WTC11 (cell line): ENCODE results near the gene SEL1L3. TPM values are rescaled to one million over a fixed set of nuclear protein-coding genes. Genes with fewer than 3 reads are reported as not detected.

Experiments
- ATAC-seq: fragments of 200-7000 bp; cut with Tn5 transposase; 2 replicates; pipeline ENCODE4 v1.10.0; 2021; ENCODE audit warnings: mild to moderate bottlenecking, moderate library complexity
- CTCF ChIA-PET: fragments of 300-600 bp; sonication (Branson Sonifier 250); formaldehyde crosslinking; loops from one replicate; lab custom pipeline; 2021; ENCODE audit warnings: antibody characterized with exemption; lab: Charles Lee
- POLR2A ChIA-PET: fragments of 350-600 bp; sonication (Branson Sonifier 250); formaldehyde crosslinking; loops from one replicate; lab custom pipeline; 2021; ENCODE audit warnings: antibody characterized with exemption; lab: Charles Lee
- DNase-seq: peaks from one replicate; pipeline ENCODE4 v3.0.0; 2021; ENCODE audit warnings: low spot score
- H3K27ac Mint-ChIP-seq: 2 replicates; pipeline ENCODE4 v1.8.0; 2021; ENCODE audit warnings: mixed read lengths
- H3K27me3 Mint-ChIP-seq: 2 replicates; pipeline ENCODE4 v1.8.0; 2021; ENCODE audit warnings: low read depth, mild to moderate bottlenecking, moderate library complexity, mixed read lengths
- H3K36me3 Mint-ChIP-seq: 2 replicates; pipeline ENCODE4 v1.8.0; 2021; ENCODE audit warnings: mixed read lengths
- H3K4me1 Mint-ChIP-seq: 2 replicates; pipeline ENCODE4 v1.8.0; 2022; ENCODE audit warnings: mixed read lengths
- H3K4me3 Mint-ChIP-seq: 2 replicates; pipeline ENCODE4 v1.8.0; 2021; ENCODE audit warnings: mild to moderate bottlenecking, moderate library complexity, mixed read lengths
- H3K9me3 Mint-ChIP-seq: 2 replicates; pipeline ENCODE4 v1.8.0; 2021; ENCODE audit warnings: mixed read lengths
- ATF2 ChIP-seq: sonication (generic); formaldehyde crosslinking; IDR thresholded peaks from 2 replicates; pipeline ENCODE4 v1.8.1; 2022; ENCODE audit warnings: low read depth, missing genetic modification reagents, borderline replicate concordance
- CBFB ChIP-seq: sonication (generic); formaldehyde crosslinking; IDR thresholded peaks from 2 replicates; pipeline ENCODE4 v1.8.1; 2022; ENCODE audit warnings: mild to moderate bottlenecking, low read depth, missing genetic modification reagents
- E2F5 ChIP-seq: sonication (generic); formaldehyde crosslinking; IDR thresholded peaks from 2 replicates; pipeline ENCODE4 v1.8.1; 2022; ENCODE audit warnings: mild to moderate bottlenecking, moderate library complexity, missing genetic modification reagents
- EMX1 ChIP-seq: fragments of 250-450 bp; sonication (Bioruptor Pico); IDR thresholded peaks from 2 replicates; pipeline ENCODE4 v1.8.0; 2021; ENCODE audit warnings: mild to moderate bottlenecking
- FOXP4 ChIP-seq: sonication (generic); formaldehyde crosslinking; IDR thresholded peaks from 2 replicates; pipeline ENCODE4 v1.8.0; 2022; ENCODE audit warnings: mild to moderate bottlenecking, missing genetic modification reagents
- JUN ChIP-seq: sonication (generic); formaldehyde crosslinking; IDR thresholded peaks from 2 replicates; pipeline ENCODE4 v1.8.0; 2023; ENCODE audit warnings: mild to moderate bottlenecking, missing genetic modification reagents
- NFATC4 ChIP-seq: fragments of 250-450 bp; sonication (Bioruptor Pico); IDR thresholded peaks from 2 replicates; pipeline ENCODE4 v1.9.0; 2021; ENCODE audit warnings: mild to moderate bottlenecking
- NR2C2 ChIP-seq: sonication (generic); formaldehyde crosslinking; IDR thresholded peaks from 2 replicates; pipeline ENCODE4 v1.8.0; 2022; ENCODE audit warnings: mild to moderate bottlenecking, missing genetic modification reagents
- PRDM15 ChIP-seq: sonication (generic); formaldehyde crosslinking; IDR thresholded peaks from 2 replicates; pipeline ENCODE4 v1.8.0; 2022; ENCODE audit warnings: missing genetic modification reagents
- PREB ChIP-seq: sonication (generic); formaldehyde crosslinking; IDR thresholded peaks from 2 replicates; pipeline ENCODE4 v1.8.1; 2022; ENCODE audit warnings: mild to moderate bottlenecking, missing genetic modification reagents, moderate library complexity, borderline replicate concordance
- PRRX2 ChIP-seq: fragments of 250-450 bp; sonication (Bioruptor Pico); IDR thresholded peaks from 2 replicates; pipeline ENCODE4 v1.8.0; 2021; ENCODE audit warnings: mild to moderate bottlenecking
- SOX15 ChIP-seq: fragments of 250-450 bp; sonication (Bioruptor Pico); IDR thresholded peaks from 2 replicates; pipeline ENCODE4 v1.9.0; 2021; ENCODE audit warnings: mild to moderate bottlenecking
- USF1 ChIP-seq: sonication (generic); formaldehyde crosslinking; IDR thresholded peaks from 2 replicates; pipeline ENCODE4 v1.8.0; 2022; ENCODE audit warnings: mild to moderate bottlenecking, missing genetic modification reagents
- ZBTB21 ChIP-seq: sonication (generic); formaldehyde crosslinking; IDR thresholded peaks from 2 replicates; pipeline ENCODE4 v1.8.1; 2023; ENCODE audit warnings: mild to moderate bottlenecking, missing genetic modification reagents, borderline replicate concordance
- ZNF219 ChIP-seq: sonication (generic); formaldehyde crosslinking; IDR thresholded peaks from 2 replicates; pipeline ENCODE4 v1.8.0; 2023; ENCODE audit warnings: missing genetic modification reagents, mild to moderate bottlenecking, borderline replicate concordance
- ZNF396 ChIP-seq: fragments of 250-450 bp; sonication (Bioruptor Pico); IDR thresholded peaks from 2 replicates; pipeline ENCODE4 v1.8.0; 2021; ENCODE audit warnings: mild to moderate bottlenecking, moderate library complexity, borderline replicate concordance
- ZNF423 ChIP-seq: fragments of 250-450 bp; sonication (Bioruptor Pico); IDR thresholded peaks from 2 replicates; pipeline ENCODE4 v2.1.2; 2022; ENCODE audit warnings: mild to moderate bottlenecking, moderate library complexity
- ZNF425 ChIP-seq: fragments of 250-450 bp; sonication (Bioruptor Pico); conservative IDR thresholded peaks from 2 replicates; pipeline ENCODE4 v1.9.0; 2021; ENCODE audit warnings: mild to moderate bottlenecking
- ZNF532 ChIP-seq: fragments of 250-450 bp; sonication (Bioruptor Pico); IDR thresholded peaks from 2 replicates; pipeline ENCODE4 v1.9.0; 2021; ENCODE audit warnings: mild to moderate bottlenecking, borderline replicate concordance
- total RNA-seq: library from RNA; stranded (reverse); gene quantifications from 3 replicates; pipeline ENCODE4 v1.2.3, GENCODE V29; 2021

Gene SEL1L3
- total RNA-seq, 1 experiment from 2014 or later, result 31.5 TPM

- TF ChIP-seq SOX15 (CRISPR knock-in tag) (no peak), ZNF425 (CRISPR knock-in tag) (no peak), JUN (no peak), EMX1 (CRISPR knock-in tag) (no peak), PRRX2 (CRISPR knock-in tag) (no peak), ZNF532 (CRISPR knock-in tag) (no peak), NR2C2 (no peak), FOXP4 (no peak), NFATC4 (CRISPR knock-in tag) (no peak)
Observed at GRCh38 chr4:25888781-25889180, 26.0 kb upstream of the SEL1L3 start (continued).

- ChIA-PET CTCF (no interaction called here), POLR2A (no interaction called here)
- Mint-ChIP-seq H3K27me3 (no peaks in the 10 kb centered on the region), H3K4me1 (peaks cover 3% of the 10 kb centered on the region; the same call in 1 of the 2 replicates), H3K36me3 (no peaks in the 10 kb centered on the region), H3K27ac (no peak overlapping the region), H3K9me3 (peaks cover 4% of the 10 kb centered on the region; the same call in 1 of the 2 replicates), H3K4me3 (no peak overlapping the region)
- no peak for ATAC-seq
- DNase-seq, result no peak
- TF ChIP-seq PREB (CRISPR knock-in tag), result no peak
- TF ChIP-seq CBFB (CRISPR knock-in tag), result no peak
- no peak for TF ChIP-seq ZNF423 (CRISPR knock-in tag)
- TF ChIP-seq PRDM15 (CRISPR knock-in tag), result no peak
- no peak for TF ChIP-seq ATF2 (CRISPR knock-in tag)
- no peak for TF ChIP-seq ZBTB21 (CRISPR knock-in tag)
- TF ChIP-seq ZNF396 (CRISPR knock-in tag), result no peak
- TF ChIP-seq E2F5 (CRISPR knock-in tag), result no peak
- no peak for TF ChIP-seq USF1 (CRISPR knock-in tag)
- no peak for TF ChIP-seq ZNF219
Observed at GRCh38 chr4:25884031-25884782, 21.4 kb upstream of the SEL1L3 start.
